HG03575 (cell line): Measurements from ENCODE around the gene IQCK.

ENCODE experiments used
- ATAC-seq: cut with Tn5 transposase; IDR thresholded peaks from one replicate; pipeline ENCODE4 v1.9.1; 2021; ENCODE audit not compliant: unreplicated experiment, insufficient number of reproducible peaks, low FRiP score; ENCODE audit errors: extremely low read depth

The IQCK gene

DNA sequence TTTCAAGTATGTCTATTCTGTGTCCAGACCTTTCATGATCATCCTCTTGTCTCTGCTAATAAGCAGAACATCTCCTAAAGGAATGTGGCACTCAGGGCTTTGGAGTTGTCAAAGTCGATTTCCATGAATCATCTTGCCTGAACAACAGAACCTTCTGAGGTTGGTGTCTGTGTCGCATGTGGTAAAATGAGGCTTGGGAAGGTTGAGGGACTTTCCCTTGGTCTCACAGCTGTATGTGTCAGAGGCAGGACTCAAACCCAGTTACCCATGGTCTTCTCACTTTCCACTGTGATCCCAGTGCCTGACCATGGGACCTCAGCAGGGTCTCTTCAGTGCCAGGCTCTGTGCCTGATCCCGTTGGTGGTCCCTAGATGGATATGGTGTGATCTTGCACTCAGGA is 170.8 kb downstream of the IQCK start:
- no peak for ATAC-seq

DNA sequence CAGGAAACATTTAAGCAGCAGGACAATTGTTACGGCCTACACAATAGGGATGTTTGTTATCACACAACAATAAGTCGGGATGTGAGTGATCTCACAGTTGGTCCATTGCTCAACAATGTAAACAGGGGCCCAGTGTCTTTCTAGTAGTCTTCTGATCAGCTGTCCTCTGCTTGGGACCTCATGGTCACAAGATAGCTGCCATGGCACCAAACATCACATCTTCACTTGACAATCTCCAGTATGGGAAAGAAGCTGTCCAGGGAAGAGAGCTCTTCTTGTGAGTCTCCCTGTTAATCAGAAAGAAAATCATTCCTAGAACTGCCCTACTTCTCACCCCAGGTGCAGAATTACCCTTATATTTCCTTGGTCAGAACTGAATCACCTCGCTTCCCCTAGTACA is 172.8 kb downstream of the IQCK start:
- ATAC-seq: no peak

DNA sequence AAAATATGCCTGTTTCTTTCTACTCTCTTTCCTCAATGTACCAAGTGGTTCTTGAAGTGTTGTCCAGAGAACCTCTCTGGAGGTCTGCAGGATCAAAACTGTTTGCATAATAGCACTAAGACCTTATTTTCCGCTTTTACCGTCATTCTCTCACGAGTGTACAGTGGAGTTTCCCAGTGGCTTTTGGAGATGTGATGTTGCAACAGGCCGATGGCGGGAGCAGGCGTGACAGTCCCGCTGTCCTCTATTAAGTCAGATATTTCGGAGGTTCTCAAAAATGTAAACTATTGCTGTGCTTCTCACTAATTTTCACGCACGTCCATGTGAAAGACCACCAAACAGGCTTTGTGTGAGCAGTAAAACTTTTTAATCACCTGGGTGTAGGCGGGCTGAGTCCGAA is 174.8 kb downstream of the IQCK start:
- ATAC-seq: no peak

DNA sequence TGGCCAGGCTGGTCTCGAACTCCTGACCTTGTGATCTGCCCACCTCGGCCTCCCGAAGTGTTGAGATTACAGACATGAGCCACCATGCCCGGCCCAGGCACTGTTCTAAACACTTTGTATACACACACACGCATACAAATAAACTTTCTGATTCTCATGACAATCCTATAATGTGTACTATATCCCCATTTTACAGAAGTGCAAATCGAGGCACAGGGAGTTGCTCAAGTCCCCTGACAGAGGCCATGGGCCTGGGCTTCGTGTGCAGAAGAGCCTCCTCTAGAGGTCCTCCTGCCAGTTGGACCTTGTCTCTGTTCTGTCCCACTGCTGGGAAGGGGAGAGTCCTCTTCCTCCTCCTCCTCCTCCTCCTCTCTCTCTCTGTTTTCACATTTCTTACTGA is 176.5 kb downstream of the IQCK start:
- no peak for ATAC-seq

DNA sequence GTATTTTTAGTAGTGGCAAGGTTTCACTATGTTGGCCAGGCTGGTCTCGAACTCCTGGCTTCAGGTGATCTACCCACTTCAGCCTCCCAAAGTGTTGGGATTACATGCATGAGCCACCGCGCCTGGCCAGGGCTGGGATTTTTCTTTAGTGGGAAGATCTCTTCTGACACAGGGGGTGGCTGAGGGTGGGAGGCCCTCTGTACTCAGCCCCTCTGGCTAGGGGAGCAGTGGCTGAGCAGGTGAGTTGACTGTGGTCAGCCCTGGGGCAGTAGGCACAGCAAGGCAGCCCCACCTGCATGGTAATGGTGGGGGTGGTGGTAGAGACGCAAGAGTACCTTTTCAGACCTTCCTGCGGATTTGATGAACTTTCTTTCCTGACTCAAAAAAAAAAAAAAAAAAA is 178.9 kb downstream of the IQCK start:
- ATAC-seq: no peak

DNA sequence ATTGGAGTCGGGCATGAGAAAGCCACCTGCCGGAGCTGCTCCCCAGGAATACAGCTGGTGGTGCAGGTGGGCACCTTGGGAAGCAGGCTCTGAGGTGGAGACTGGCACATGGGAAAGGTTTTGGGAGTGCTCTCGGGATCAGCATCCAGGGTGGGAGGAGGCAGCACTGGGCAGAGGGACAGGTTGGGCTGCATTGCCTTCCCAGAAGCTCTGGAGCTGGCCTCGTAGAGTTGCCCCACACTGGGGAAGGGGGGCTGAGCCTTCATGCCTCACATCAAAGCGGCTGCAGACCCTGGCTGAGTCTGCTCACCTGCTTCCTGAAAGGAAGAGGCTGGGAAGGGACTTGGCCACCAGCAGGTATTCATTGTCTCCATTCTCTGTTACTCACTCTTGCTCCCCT is 180.1 kb downstream of the IQCK start:
- ATAC-seq: no peak

DNA sequence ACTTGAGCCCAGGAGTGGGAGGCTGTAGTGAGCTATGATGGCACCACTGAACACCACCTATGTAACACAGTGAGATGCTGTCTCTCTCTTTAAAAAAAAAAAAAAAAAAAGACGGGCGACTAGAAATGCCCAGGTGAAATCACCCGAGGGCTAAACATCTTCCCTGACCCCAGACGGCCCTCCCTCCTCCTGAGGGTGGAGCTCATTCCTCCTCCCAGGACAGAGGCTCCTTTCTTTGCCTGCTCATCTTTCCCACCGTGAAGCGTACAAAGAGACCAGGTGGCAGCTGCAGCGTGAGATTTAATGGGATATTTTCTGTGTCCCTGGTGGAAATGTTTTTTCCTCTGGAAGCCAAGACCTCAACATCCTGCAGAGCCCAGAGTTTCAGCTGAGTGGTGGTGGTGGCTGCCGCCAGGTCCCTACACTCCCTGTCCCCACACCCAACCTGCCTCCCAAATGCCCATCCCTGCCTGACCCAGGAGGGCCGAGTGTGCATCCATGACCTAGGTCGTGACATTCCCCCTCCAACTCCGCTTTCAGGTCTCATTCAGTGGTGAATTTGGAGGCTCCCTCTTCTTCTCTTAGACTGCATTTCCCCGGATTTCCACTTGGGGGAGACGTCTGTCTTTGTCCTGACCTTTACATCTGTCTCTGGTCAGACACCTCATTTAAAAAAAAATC is 181.0 kb downstream of the IQCK start:
- ATAC-seq: no peak

DNA sequence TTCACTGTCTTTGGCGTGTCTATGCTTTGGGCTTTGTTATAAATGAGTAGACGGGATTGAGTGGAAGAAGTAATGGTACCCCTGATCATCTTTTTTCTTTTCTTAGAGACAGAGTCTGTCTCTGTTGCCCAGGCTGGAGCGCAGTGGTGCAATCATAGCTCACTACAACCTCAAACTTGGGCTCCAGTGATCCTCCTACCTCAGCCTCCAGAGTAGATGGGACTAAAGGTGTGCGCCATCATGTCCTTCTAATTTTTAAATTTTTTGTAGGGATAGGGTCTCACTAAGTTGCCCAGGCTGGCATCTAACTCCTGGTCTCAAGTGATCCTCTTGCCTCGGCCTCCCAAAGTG is 181.5 kb downstream of the IQCK start:
- ATAC-seq: no peak

DNA sequence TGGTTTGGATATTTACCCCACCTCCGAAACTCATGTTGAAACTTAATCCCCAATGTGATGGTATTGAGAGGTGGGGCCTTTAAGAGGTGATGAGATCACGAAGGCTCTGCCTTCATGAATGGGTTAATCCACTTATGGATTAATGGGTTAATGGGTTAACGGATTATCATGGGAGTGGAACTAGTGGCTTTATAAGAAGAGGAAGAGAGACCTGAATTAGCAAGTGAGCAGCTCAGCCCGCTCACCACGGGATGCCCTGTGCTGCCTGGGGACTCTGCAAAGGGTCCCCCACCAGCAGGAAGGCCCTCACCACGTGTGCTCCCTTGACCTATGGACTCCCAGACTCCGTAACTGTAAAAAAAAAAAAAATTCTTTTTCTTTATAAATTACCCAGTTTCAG is 183.1 kb downstream of the IQCK start:
- ATAC-seq: no peak

DNA sequence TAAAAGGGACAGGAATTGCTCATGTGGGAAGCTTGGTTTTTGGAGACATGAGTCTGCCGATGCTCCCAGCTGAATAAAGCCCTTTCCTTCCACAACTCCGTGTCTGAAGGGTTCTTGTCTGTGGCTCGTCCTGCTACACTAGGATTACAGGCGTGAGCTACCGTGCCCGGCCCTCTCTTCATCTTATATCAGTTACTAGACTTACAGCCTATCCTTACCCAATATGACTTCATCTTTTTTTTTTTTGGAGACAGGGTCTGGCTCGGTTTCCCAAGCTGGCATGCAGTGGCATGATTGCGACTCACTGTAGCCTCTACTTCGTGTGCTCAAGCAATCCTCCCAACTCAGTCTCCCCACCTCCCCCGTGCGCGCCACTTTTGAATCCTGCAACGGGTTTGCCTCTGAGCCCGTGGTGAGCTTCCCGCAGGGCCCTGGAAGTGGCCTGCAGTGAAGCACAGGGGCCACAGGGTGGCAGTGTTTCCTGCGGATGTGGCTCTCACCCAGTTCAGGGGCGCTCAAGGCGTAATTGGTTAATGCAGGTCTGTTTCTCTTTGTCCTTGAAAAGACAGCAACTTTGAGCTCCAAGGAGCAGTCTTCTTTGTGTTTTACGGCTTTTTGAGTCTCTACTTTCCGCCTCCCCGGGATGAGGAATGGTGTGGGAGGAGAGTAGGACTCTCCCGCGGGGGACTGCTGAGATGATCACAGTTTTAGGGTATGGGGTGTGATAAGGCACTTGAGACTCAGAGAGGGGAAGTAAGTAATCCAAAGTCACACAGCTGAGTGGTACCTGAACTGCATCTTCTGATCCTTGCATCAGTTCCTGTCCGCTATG is 189.3 kb downstream of the IQCK start:
- ATAC-seq: no peak
